GM19328 (cell line): ENCODE data around the gene PSMD1.
"Not testable (repeated sequence)": the region's sequence is repeated elsewhere in the genome, so short reads cannot be mapped to it uniquely, and the experiment has no call there.

Experiments
- ATAC-seq: cut with Tn5 transposase; IDR thresholded peaks from one replicate; pipeline ENCODE4 v1.9.1; 2021; ENCODE audit warnings: mild to moderate bottlenecking, moderate library complexity; ENCODE audit not compliant: unreplicated experiment

PSMD1 gene

DNA sequence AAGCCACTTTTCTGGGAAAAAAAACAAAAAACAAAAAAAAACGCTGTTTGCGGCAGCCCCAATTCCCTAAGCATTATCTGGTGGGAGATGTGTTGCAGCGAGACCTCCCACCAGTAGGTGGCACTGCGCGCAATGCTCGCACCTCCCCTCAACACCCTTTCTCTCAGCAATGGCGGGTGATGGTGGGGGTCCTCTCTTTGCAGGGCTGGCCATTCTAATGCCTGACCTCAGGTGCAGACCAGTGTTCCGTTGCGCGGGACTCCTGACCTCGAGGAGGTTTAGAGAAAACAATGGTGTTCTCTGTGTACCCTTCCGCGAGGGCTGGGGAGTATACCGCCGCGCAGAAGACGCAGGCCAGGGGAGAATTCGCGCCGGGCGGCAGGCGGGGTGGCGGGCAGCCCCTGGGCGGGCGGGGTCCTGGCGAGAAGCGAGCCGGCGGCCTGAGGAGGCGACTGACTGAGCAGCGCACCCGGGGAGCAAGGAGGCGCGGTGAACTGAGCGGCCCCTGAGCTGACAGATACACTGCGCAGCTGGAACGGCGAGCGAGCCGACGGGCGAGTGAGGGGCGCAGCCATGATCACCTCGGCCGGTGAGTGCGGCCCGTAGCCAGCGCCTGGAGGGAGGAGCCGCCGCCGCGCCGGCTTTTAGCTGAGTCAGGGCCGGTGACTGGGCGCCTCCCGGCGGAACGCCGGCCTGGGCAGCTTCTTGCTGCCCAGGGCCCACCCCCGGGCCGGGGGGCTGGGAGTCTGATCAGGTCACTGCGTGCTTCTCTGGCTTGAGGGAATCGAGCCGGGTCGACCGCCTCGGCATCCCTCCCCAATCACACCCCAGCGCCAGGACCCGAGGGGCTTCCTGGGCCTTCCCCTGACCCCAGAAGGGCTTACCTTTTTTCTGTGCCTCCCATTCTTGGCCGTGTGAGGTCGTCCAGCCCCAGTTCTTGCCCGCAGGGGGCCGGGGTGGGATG lies at the start of gene PSMD1:
Gene PSMD1, plus strand, starts transcription at position 415 of the 964 bp plus-strand sequence. Its CDS starts 159 bp downstream, at position 574.
- peak; percentile 72 for ATAC-seq

DNA sequence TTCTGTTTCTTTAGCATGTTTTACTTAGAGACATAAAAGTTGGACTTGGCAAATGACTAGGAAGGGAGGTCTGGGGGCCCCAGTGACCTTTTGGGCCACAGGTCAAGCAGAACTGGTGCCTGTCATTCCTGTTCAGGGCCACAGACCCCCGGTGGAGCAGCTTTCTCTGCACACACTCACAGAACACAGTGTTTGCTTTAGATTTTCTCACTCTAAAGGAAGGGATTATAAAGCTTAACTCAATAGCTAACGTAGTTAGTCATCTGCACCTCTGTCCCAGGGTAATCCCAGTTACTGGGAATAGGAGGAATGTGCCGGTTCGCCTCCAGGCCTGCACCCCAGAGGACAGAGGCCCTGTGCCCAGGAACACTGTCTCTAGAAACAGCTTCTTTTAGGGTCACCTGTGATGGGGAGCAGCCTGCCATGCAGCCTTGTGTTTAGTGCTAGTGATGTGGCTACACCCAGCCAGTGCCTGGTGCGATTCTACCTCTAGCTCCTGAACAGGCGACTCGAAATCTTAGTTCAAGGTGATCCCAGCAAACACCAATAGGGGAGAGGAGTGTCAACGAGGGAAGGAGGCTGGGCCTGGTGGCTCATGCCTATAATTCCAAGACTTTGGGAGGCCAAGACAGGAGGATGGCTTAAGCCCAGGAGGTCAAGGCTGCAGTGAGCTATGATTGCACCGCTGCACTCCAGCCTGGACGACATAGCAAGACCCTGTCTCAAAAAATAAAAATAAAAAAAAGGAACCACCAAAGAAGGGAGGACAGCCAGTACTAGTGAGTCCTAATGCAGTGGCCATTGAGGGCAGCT lies 49.2 kb upstream of the PSMD1 start:
- ATAC-seq, result no peak

DNA sequence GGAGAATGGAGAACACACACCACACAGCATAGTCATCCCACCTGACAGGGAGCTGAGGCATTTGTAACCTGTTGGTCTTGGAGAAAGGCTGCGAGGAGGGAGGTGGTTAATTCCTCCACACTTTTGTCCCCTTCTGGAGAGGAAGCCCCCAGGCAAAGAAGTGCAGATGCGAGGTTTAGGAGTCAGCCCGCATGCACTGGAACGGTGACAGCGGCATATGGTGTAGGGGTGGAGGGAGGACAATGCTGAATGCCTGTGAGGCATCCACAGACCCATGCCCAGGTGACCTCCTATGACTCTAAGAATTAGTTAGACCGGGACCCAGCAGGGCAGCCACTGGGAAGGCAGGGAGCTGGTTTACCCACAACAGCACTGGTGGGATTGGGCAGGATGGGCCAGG lies 48.5 kb upstream of the PSMD1 start:
- no peak for ATAC-seq

DNA sequence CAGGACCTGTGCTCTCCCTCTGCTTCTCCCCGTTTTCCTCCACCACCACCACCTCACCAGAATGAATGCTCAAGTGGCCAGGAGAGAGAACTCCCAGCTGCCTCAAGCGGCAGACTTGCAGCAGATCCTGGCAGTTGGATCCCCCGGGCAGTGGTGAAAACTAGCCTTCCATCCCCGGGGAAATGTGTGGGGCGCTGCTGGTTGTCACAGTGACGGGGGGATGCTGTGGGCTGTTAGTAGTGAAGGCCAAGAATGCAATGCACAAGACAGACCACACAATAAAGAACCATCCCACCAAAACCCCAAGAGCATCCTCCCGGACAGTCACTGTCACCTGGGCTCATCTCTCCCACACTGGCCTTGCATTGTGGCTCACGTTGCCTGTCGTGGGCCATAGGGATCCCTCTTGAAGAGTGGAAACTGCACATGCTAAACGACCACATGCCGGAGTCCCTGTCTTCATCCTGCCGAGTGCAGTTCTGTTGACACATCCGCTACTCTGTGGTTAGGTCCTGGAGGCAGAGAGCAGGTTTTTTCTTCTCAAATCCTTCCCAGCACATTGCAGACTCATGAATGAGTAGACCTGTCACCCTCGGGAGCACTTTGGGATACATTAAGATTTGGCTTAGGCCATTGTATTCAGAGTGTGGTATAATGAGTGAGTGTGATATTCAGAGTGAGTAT lies 47.3 kb upstream of the PSMD1 start:
- ATAC-seq, result no peak

- no peak for ATAC-seq
Measured at GRCh38 chr2:231010201-231010730, 46.4 kb upstream of the PSMD1 start.

DNA sequence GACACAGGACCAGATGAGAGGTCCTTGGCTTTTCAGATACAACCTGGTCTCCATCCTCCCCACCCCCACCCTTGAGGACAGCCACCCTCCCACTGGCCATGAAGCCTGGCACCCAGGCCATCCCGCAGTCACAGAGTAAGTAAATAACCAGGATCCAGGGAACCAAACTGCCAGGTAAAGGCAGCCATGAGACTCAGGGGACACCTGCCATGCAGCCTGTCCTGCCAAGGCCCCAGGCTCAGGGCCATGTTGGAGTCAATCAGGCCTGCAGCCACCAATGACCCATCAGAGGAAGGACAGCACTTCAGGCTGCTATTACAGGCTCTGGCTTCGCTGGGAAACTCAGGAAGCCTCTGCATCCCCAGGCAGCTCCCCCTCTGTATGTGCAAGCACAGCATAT lies 45.1 kb upstream of the PSMD1 start:
- ATAC-seq, result no peak

- ATAC-seq, result no peak
Measured at GRCh38 chr2:231012463-231012862, 44.2 kb upstream of the PSMD1 start.

GRCh38 chr2:231013820-231014219 lies 42.8 kb upstream of the PSMD1 start:
- ATAC-seq, result no peak

GRCh38 chr2:231015478-231015877 lies 41.2 kb upstream of the PSMD1 start:
- ATAC-seq, result no peak

- no peak for ATAC-seq
Measured at GRCh38 chr2:231015926-231016325, 40.7 kb upstream of the PSMD1 start.

- ATAC-seq, result no peak
Measured at GRCh38 chr2:231016566-231017230, 40.0 kb upstream of the PSMD1 start.

DNA sequence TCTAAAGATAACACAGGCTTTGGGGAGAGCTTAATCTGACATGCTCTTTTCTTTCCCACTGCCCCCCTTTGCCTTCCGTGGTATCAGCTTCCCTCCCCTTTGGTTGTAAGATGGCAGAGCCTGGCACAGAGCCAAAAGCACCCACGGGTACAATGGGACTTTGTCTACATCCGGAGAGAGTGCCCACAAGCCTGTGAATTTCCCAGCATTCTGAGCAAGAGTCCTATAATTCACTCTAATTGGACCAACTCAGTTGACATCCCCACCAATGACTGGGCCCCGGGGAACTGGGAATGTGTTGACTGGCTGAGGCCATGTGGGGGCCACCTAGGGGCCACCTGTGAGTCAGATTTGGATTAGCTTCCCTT lies 39.5 kb upstream of the PSMD1 start:
- no peak for ATAC-seq

DNA sequence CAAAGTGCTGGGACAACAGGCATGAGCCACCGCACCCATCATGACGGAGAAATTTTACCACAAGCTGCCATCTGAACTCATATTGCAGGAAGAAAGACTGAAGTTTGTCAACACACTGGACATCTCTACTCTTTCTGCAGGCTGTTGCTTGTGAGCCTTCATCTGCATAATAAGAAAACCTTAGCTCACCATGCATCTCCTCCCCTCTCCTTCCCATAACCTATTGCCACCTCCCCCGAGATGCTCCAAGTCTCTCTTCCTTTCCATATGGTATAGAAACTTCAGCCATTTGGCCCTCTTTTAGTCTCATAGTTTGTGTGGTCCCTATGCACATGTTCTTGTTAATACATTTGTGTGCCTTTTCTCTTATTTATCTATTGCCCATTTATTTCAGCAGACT lies 38.5 kb upstream of the PSMD1 start:
- no peak for ATAC-seq

- ATAC-seq, result not testable (repeated sequence)
Measured at GRCh38 chr2:231025059-231025458, 31.6 kb upstream of the PSMD1 start.

DNA sequence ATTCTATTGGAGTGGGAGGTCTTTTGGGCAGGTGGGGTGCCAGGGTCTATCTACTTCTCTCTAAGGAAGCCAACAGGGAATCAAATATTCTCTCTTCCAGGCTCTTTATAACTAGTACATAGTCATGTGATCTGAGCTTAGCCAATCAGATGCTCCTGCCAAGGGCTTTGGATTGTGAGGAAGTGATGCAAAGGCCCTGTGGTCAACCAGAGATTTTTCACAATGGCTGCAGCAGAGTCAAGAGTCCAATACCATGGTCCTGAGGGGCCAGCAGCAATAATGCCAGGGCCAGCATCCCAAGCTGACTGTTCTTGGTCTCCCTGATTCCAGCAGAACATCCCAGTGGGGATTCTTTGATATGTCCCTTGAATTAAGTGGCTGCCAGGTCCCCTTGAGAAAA lies 27.8 kb upstream of the PSMD1 start:
- ATAC-seq, result no peak

DNA sequence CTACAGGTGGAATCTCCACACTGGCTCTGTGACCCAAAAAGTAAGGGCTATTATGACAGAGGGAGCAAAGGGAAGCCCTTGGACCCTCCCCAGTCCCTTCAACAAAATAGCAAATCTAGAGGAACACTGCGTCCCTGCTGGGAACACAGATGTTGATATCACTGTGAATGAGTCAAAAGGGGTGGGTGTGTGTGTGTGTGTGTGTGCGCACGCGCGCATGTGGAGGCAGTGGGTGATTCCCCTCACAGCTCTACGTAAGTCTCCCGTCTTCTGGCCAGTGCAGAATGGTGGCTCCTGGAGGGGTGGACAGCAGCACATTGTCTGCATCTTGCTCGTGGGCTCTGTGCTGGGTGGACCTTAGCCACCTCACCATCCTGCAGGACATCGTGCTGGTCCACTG lies 27.1 kb upstream of the PSMD1 start:
- ATAC-seq, result no peak

DNA sequence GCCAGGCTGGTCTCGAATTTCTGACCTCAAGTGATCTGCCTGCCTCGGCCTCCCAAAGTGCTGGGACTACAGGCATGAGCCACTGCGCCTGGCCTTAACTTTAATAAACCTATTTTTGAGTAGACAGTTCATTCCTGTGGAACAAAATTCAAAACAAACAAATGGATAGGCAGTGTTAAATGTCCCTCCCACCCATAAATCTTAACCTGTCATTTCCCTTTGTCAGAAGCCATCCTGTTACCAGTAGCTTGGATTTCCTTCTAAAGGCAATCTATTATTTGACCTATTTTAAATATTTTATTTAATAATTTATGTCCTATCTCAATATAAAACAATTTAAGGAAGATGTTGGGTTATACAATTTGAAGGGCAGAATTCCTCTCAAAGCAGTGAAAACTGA lies 25.9 kb upstream of the PSMD1 start:
- no peak for ATAC-seq

DNA sequence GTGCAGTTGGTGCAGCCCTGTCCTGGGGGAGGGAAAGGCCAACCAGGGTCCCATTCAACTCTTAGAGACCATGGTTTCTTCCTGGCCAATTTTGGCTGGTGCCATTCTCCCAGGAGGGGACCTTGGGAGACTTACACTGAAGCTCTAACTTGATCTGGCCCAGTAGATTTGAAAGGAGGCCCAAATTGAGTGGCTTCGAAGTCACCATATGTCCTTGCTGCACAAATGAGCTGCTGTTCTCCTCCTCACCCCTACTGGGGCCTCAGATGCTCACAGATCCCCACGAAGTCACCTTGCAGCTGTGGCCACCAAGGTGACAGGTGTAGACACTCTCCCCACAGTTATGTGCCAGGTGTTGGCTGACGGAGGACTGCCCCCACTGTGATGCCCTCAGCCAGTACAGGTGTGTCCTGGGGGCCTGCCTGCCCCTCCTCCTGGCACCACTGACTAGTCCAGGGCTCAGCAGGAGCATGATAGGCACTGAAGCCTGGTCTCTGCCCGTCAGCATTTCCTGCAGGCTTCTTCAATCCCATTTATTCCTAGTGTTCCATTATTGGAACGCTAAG lies 24.0 kb upstream of the PSMD1 start:
- ATAC-seq, result no peak

DNA sequence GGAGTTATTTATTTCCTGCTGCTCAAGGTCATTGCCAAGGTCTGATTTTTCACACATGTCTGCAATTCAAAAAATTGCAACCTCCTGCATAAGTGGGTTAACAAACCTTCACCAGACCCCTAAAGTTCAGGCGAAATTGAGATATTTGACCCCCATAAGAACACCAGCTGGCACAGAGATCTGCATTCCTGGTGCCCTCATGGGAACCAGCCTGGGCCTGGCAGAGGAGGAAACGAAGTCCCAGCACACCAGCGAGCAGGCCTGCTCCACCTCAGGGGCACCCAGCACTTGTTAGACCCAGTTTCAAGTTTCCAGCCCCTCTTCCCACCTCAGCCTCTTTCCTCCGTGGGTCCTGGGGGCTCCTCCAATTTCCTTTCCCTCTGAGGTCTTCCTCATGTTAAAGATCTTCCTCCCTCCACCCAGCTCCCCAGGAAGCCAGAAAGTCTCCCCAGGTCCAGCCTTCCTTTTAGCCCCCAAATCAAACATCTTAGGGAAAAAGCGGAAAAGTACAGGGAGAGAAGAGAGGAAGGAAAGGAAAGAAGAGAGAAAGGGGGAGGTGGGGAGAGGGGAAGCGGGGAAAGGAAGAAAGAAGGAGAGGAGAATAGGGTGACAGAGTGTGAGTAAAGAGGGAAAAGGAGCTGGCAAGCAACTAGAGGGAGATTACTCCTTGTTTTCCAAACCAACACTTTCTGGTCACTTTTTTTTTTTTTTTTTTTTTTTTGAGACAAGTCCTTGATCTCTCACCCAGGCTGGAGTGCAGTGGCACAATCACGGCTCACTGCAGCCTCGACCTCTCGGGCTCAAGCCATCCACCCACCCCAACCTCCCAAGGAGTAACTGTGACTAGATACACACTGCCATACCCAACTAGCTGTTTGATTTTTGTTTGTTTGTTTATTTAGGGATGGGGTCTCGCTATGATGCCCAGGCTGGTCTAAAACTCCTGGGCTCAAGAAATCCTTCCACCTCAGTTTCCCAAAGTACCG lies 23.2 kb upstream of the PSMD1 start:
- no peak for ATAC-seq
